IMR-90 (cell line): ENCODE results near the gene MID2. TPM values are rescaled to one million over a fixed set of nuclear protein-coding genes. Genes with fewer than 3 reads are reported as not detected.

Source experiments
- ATAC-seq: fragments of 200-7000 bp; cut with Tn5 transposase; 2 replicates; pipeline ENCODE4 v1.9.1; 2020; ENCODE audit warnings: low read depth, mild to moderate bottlenecking, moderate library complexity
- BruUV-seq: library from RNA; stranded (reverse); fragments of 400-500 nt; replicated peaks from 2 replicates; lab custom pipeline; 2021; lab: Mats Ljungman, UMichigan
- CTCF ChIA-PET: fragments of 300-600 bp; formaldehyde crosslinking; extraction: SDS; loops from one replicate; lab custom pipeline; 2021; ENCODE audit warnings: antibody characterized with exemption; lab: Yijun Ruan, JAX
- POLR2A ChIA-PET: fragments of 300-600 bp; sonication (Branson Sonifier 250); formaldehyde crosslinking; loops from one replicate; lab custom pipeline; 2022; ENCODE audit warnings: antibody characterized with exemption; ENCODE audit not compliant: unreplicated experiment; lab: Charles Lee
- DNase-seq: peaks from one replicate; pipeline ENCODE4 v3.0.0; 2013
- H2AFZ ChIP-seq: replicated peaks from 2 replicates; pipeline ENCODE3; 2013; ENCODE audit warnings: low read length, mild to moderate bottlenecking; ENCODE audit not compliant: poor library complexity
- H2AK5ac ChIP-seq: 2 replicates; pipeline ENCODE4 v1.6.1; 2013; ENCODE audit warnings: low read depth, low read length, inconsistent platforms
- H2AK9ac ChIP-seq: replicated peaks from 2 replicates; pipeline ENCODE3; 2013; ENCODE audit warnings: mild to moderate bottlenecking, low read depth, low read length, moderate library complexity; ENCODE audit not compliant: poor library complexity
- H2BK120ac ChIP-seq: 2 replicates; pipeline ENCODE4 v1.6.1; 2013; ENCODE audit warnings: low read depth, low read length, inconsistent platforms
- H2BK15ac ChIP-seq: 3 replicates; pipeline ENCODE4 v1.6.1; 2013; ENCODE audit warnings: low read depth, low read length, inconsistent platforms
- H2BK20ac ChIP-seq: 2 replicates; pipeline ENCODE4 v1.6.1; 2013; ENCODE audit warnings: low read depth, mild to moderate bottlenecking, inconsistent platforms, low read length, moderate library complexity
- H2BK5ac ChIP-seq: 2 replicates; pipeline ENCODE4 v1.6.1; 2013; ENCODE audit warnings: mild to moderate bottlenecking, low read depth, low read length, inconsistent platforms; ENCODE audit not compliant: poor library complexity, severe bottlenecking
- H3K14ac ChIP-seq: replicated peaks from 2 replicates; pipeline ENCODE4 v1.6.1; 2013; ENCODE audit warnings: low read depth, low read length, inconsistent platforms
- H3K18ac ChIP-seq: 2 replicates; pipeline ENCODE4 v1.6.1; 2013; ENCODE audit warnings: low read depth, low read length, control low read depth
- H3K23ac ChIP-seq: 2 replicates; pipeline ENCODE4 v1.6.1; 2013; ENCODE audit warnings: low read depth, low read length, inconsistent platforms
- H3K27ac ChIP-seq: 2 replicates; pipeline ENCODE4 v1.5.1; 2013; ENCODE audit warnings: mild to moderate bottlenecking, control low read depth, low read length; ENCODE audit not compliant: insufficient read depth
- H3K27me3 ChIP-seq: 2 replicates; pipeline ENCODE4 v1.6.1; 2013; ENCODE audit warnings: low read length; ENCODE audit not compliant: control insufficient read depth, insufficient read depth
- H3K36me3 ChIP-seq: 2 replicates; pipeline ENCODE4 v1.6.1; 2013; ENCODE audit warnings: low read length, mixed read lengths; ENCODE audit not compliant: control insufficient read depth, insufficient read depth
- H3K4ac ChIP-seq: 2 replicates; pipeline ENCODE4 v1.6.1; 2013; ENCODE audit warnings: low read depth, low read length, inconsistent platforms
- H3K4me1 ChIP-seq: 2 replicates; pipeline ENCODE4 v1.6.1; 2013; ENCODE audit warnings: low read length, mixed read lengths; ENCODE audit not compliant: control insufficient read depth, insufficient read depth
- H3K4me2 ChIP-seq: 2 replicates; pipeline ENCODE4 v1.6.1; 2013; ENCODE audit warnings: low read depth, mild to moderate bottlenecking, control low read depth, low read length, moderate library complexity
- H3K4me3 ChIP-seq: 2 replicates; pipeline ENCODE4 v1.5.1; 2013; ENCODE audit warnings: low read depth, mild to moderate bottlenecking, control low read depth, low read length, moderate library complexity; ENCODE audit not compliant: insufficient read depth
- H3K56ac ChIP-seq: 2 replicates; pipeline ENCODE4 v1.6.1; 2013; ENCODE audit warnings: low read length, inconsistent platforms; ENCODE audit not compliant: insufficient read depth; ENCODE audit errors: extremely low read depth
- H3K79me1 ChIP-seq, 2 experiments: 2 replicates each; pipeline ENCODE4 v1.6.1; 2013; ENCODE audit warnings: low read length in 2 of 2, inconsistent platforms in 1 of 2, low read depth in 1 of 2
- H3K9ac ChIP-seq: 2 replicates; pipeline ENCODE4 v1.6.1; 2013; ENCODE audit warnings: low read depth, low read length, control low read depth
- H3K9me1 ChIP-seq: 2 replicates; pipeline ENCODE4 v1.6.1; 2013; ENCODE audit warnings: low read length, inconsistent platforms; ENCODE audit not compliant: insufficient read depth
- H3K9me3 ChIP-seq: 2 replicates; pipeline ENCODE4 v1.6.1; 2013; ENCODE audit warnings: low read length; ENCODE audit not compliant: control insufficient read depth, insufficient read depth
- H4K20me1 ChIP-seq: 2 replicates; pipeline ENCODE4 v1.6.1; 2013; ENCODE audit warnings: low read length, inconsistent platforms; ENCODE audit not compliant: insufficient read depth
- H4K5ac ChIP-seq: 2 replicates; pipeline ENCODE4 v1.6.1; 2013; ENCODE audit warnings: mild to moderate bottlenecking, low read depth, low read length, control low read depth
- H4K8ac ChIP-seq, 2 experiments: 2 replicates each; pipeline ENCODE4 v1.6.1; 2013; ENCODE audit warnings: low read depth in 2 of 2, low read length in 2 of 2, control low read depth in 1 of 2, inconsistent platforms in 1 of 2
- H4K91ac ChIP-seq: 2 replicates; pipeline ENCODE4 v1.6.1; 2013; ENCODE audit warnings: low read depth, low read length, inconsistent platforms; ENCODE audit not compliant: insufficient read depth
- CTCF ChIP-seq: conservative IDR thresholded peaks from 2 replicates; pipeline ENCODE4 v1.5.1; 2012; ENCODE audit warnings: mild to moderate bottlenecking, low read depth, low read length, improper control_type of control experiment
- FOS ChIP-seq: fragments of 150-350 bp; IDR thresholded peaks from 2 replicates; pipeline ENCODE4 v1.6.1; 2016; ENCODE audit warnings: low read depth, low read length
- MAFK ChIP-seq: IDR thresholded peaks from 2 replicates; pipeline ENCODE4 v1.6.1; 2012; ENCODE audit warnings: low read depth, low read length, improper control_type of control experiment
- MXI1 ChIP-seq: IDR thresholded peaks from 2 replicates; pipeline ENCODE4 v1.6.1; 2012; ENCODE audit warnings: low read depth, mild to moderate bottlenecking, low read length, moderate library complexity, borderline replicate concordance
- NFE2L2 ChIP-seq: fragments of 150-350 bp; IDR thresholded peaks from 2 replicates; pipeline ENCODE4 v1.6.1; 2016; ENCODE audit warnings: low read depth, mild to moderate bottlenecking, low read length
- POLR2A ChIP-seq: IDR thresholded peaks from 2 replicates; pipeline ENCODE4 v1.6.1; 2012; ENCODE audit warnings: mild to moderate bottlenecking, low read depth, low read length
- RAD21 ChIP-seq: IDR thresholded peaks from 2 replicates; pipeline ENCODE4 v1.6.1; 2012; ENCODE audit warnings: low read length, improper control_type of control experiment
- RCOR1 ChIP-seq: IDR thresholded peaks from 2 replicates; pipeline ENCODE4 v1.6.1; 2012; ENCODE audit warnings: mild to moderate bottlenecking, low read length, improper control_type of control experiment; ENCODE audit not compliant: insufficient replicate concordance
- RFX5 ChIP-seq: IDR thresholded peaks from 2 replicates; pipeline ENCODE4 v1.8.0; 2012; ENCODE audit warnings: low read depth, mild to moderate bottlenecking, low read length, moderate library complexity
- SMC3 ChIP-seq: fragments of 150-350 bp; IDR thresholded peaks from 2 replicates; pipeline ENCODE4 v1.6.1; 2016; ENCODE audit warnings: low read depth, mild to moderate bottlenecking, antibody characterized with exemption, low read length, moderate library complexity
- WGBS, 2 experiments: methylation state at CpG; one replicate each; pipeline versions ENCODE4 v1.1.5 to v1.1.7; 2013; ENCODE audit warnings: missing lambda C conversion rate in 2 of 2; ENCODE audit not compliant: insufficient read length in 1 of 2; ENCODE audit errors: extremely low coverage in 2 of 2; 5-methylcytosine and 5-hydroxymethylcytosine counted together
- dilution Hi-C: fragments of 300-500 bp; cut with HindIII; formaldehyde crosslinking; loops from one replicate; pipeline ENCODE4 v1.14.3; 2018; ENCODE audit warnings: low sequenced_read_pairs; ENCODE audit not compliant: unreplicated experiment
- in situ Hi-C: fragments of 300-500 bp; cut with MboI; formaldehyde crosslinking; loops from 3 replicates; pipeline ENCODE4 v1.14.3; 2019; ENCODE audit warnings: low sequenced_read_pairs, inconsistent platforms, mixed read lengths
- intact Hi-C: fragments of 100-400 bp; cut with micrococcal nuclease; formaldehyde crosslinking; loops from 2 replicates; pipeline ENCODE4 v1.10.0; 2022
- polyA plus RNA-seq, 3 experiments: library from polyadenylated mRNA; depleted of rRNA; stranded (reverse); fragments of >200 nt; gene quantifications; 2 replicates each; pipeline ENCODE4 v1.2.3, GENCODE V29; 2012; ENCODE audit warnings: low replicate concordance in 1 of 3
- total RNA-seq: library from RNA; depleted of rRNA; stranded (reverse); fragments of >200 nt; gene quantifications from 2 replicates; pipeline ENCODE4 v1.2.3, GENCODE V29; 2012
- TF ChIP-seq, protein P1 (sequence below): fragments of 150-350 bp; IDR thresholded peaks from 2 replicates; pipeline ENCODE4 v1.6.1; 2017; ENCODE audit warnings: mild to moderate bottlenecking, antibody characterized with exemption, low read length, low read depth

Gene MID2
- total and polyA plus RNA-seq, 2 of the 4 experiments (the other 2 are of a cell fraction), result 1.1 to 4.7 TPM

DNA sequence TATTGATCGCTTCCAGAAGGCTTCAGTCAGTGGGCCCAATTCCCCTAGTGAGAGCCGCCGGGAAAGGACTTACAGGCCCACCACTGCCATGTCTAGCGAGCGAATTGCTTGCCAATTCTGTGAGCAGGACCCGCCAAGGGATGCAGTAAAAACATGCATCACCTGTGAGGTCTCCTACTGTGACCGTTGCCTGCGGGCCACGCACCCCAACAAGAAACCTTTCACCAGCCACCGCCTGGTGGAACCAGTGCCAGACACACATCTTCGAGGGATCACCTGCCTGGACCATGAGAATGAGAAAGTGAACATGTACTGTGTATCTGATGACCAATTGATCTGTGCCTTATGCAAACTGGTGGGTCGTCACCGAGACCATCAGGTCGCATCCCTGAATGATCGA is 15.3 kb downstream of the MID2 start:
- Histone ChIP-seq H2BK15ac (no peak overlapping the region), H3K4me3 (no peak overlapping the region), H3K9me1 (no peaks in the 10 kb centered on the region), H2BK20ac (no peak overlapping the region), H4K20me1 (no peaks in the 10 kb centered on the region), H3K23ac (no peak overlapping the region), H4K8ac (no peak overlapping the region), H3K9me3 (no peaks in the 10 kb centered on the region), H3K4me2 (no peak overlapping the region), H3K27me3 (peaks cover 7% of the 10 kb centered on the region), H3K4ac (no peak overlapping the region), H3K4me1 (no peaks in the 10 kb centered on the region), H2AFZ (no peak overlapping the region), H3K18ac (no peak overlapping the region), H2AK9ac (no peak overlapping the region), H2BK5ac (no peak overlapping the region), H3K27ac (no peak overlapping the region), H2AK5ac (no peak overlapping the region), H3K56ac (no peak overlapping the region), H3K9ac (no peak overlapping the region), H3K14ac (no peak overlapping the region), H4K5ac (no peak overlapping the region), H3K79me1 (no peaks in the 10 kb centered on the region), H3K36me3 (peaks cover 2% of the 10 kb centered on the region; the same call in 1 of the 2 replicates), H4K91ac (no peak overlapping the region), H2BK120ac (no peak overlapping the region)
- intact Hi-C loops (no loop called here), dilution Hi-C loops (no loop called here), in situ Hi-C loops (no loop called here)
- DNase-seq (no peak), ATAC-seq (no peak)
- BruUV-seq, result no TSS peak
- TF ChIP-seq POLR2A (no peak), RFX5 (no peak), RAD21 (no peak), SMC3 (no peak), RCOR1 (no peak), FOS (no peak), CTCF (no peak), NFE2L2 (no peak), MXI1 (no peak), MAFK (no peak)
- TF ChIP-seq, protein P1, sequence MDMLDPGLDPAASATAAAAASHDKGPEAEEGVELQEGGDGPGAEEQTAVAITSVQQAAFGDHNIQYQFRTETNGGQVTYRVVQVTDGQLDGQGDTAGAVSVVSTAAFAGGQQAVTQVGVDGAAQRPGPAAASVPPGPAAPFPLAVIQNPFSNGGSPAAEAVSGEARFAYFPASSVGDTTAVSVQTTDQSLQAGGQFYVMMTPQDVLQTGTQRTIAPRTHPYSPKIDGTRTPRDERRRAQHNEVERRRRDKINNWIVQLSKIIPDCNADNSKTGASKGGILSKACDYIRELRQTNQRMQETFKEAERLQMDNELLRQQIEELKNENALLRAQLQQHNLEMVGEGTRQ, result no peak
- POLR2A ChIA-PET, result no interaction called here
- WGBS, 2 experiments, result 77% methylated on average over 6 of the region's 15 CpGs; no CpG with 5 or more reads in 1 of the 2 experiments
- CTCF ChIA-PET, result no interaction called here
